HepG2 (cell line): ENCODE data around the gene CFTR. TPM values are rescaled to one million over a fixed set of nuclear protein-coding genes. Genes with fewer than 3 reads are reported as not detected.

Experiments used
- ATAC-seq: fragments of 200-7000 bp; cut with Tn5 transposase; 3 replicates; pipeline ENCODE4 v1.9.1; 2020; ENCODE audit warnings: mild to moderate bottlenecking, moderate library complexity
- BruUV-seq: library from RNA; stranded (reverse); fragments of 400-500 nt; replicated peaks from 2 replicates; lab custom pipeline; 2021; lab: Mats Ljungman, UMichigan
- CTCF ChIA-PET: fragments of 300-600 bp; formaldehyde crosslinking; extraction: SDS; loops from one replicate; lab custom pipeline; 2021; ENCODE audit warnings: low total read pairs, inconsistent platforms, low intra/inter-chr PET ratio; lab: Yijun Ruan, JAX
- POLR2A ChIA-PET: fragments of 350-600 bp; sonication (Branson Sonifier 250); formaldehyde crosslinking; loops from one replicate; lab custom pipeline; 2020; ENCODE audit warnings: antibody characterized with exemption, inconsistent platforms; lab: Yijun Ruan, JAX
- DNase-seq: peaks from one replicate; pipeline ENCODE4 v3.0.0-alpha.2; 2015; ENCODE audit warnings: low spot score
- FAIRE-seq: peaks from 3 replicates; lab custom pipeline; 2011; peaks lifted over from hg19 to GRCh38; lab: Jason Lieb, UNC
- H2AFZ ChIP-seq: one replicate; pipeline ENCODE4 v1.6.1; 2011; ENCODE audit warnings: low read length, inconsistent platforms
- H3K27ac ChIP-seq: fragments of 300-600 bp; 3 replicates; pipeline ENCODE4 v1.8.0; 2011; ENCODE audit warnings: mixed run types, mild to moderate bottlenecking, mixed read lengths, low read length, inconsistent platforms; ENCODE audit not compliant: insufficient read depth; ENCODE audit errors: extremely low read length
- H3K27me3 ChIP-seq, 2 experiments: fragments of 200-600 bp in 1 of 2; 2 replicates in 1 of 2; 3 replicates in 1 of 2; pipeline versions ENCODE4 v1.6.0 to v1.8.0; 2011; ENCODE audit warnings: low read length in 2 of 2, mild to moderate bottlenecking in 2 of 2, moderate library complexity in 2 of 2, inconsistent platforms in 1 of 2; ENCODE audit not compliant: insufficient read depth in 2 of 2, control insufficient read depth in 1 of 2
- H3K36me3 ChIP-seq, 2 experiments: fragments of 200-600 bp in 1 of 2; replicated peaks in 1 of 2; 2 replicates in 1 of 2; 3 replicates in 1 of 2; pipeline versions ENCODE4 v1.5.1 to v1.8.0; 2011; ENCODE audit warnings: low read length in 2 of 2, inconsistent platforms in 1 of 2; ENCODE audit not compliant: insufficient read depth in 2 of 2, control insufficient read depth in 1 of 2
- H3K4me1 ChIP-seq: 2 replicates; pipeline ENCODE4 v1.5.1; 2012; ENCODE audit warnings: low read length, inconsistent platforms; ENCODE audit not compliant: insufficient read depth
- H3K4me2 ChIP-seq: 2 replicates; pipeline ENCODE4 v1.6.0; 2011; ENCODE audit warnings: low read depth, low read length, inconsistent platforms
- H3K4me3 ChIP-seq, 3 experiments: fragments of 200-600 bp in 1 of 3; sonication (generic), shearing (Covaris generic) in 1 of 3; replicated peaks in 1 of 3; 2 replicates each; pipeline ENCODE4 v1.5.1; 2011 to 2016; ENCODE audit warnings: low read length in 3 of 3, inconsistent platforms in 2 of 3, low read depth in 2 of 3, mild to moderate bottlenecking in 2 of 3, control low read depth in 1 of 3, mixed read lengths in 1 of 3; ENCODE audit not compliant: insufficient read depth in 1 of 3
- H3K79me2 ChIP-seq: one replicate; pipeline ENCODE4 v1.6.1; 2011; ENCODE audit warnings: low read length, inconsistent platforms; ENCODE audit not compliant: insufficient read depth
- H3K9ac ChIP-seq: 2 replicates; pipeline ENCODE4 v1.6.0; 2011; ENCODE audit warnings: mild to moderate bottlenecking, low read depth, low read length, inconsistent platforms; ENCODE audit not compliant: insufficient read depth
- H3K9me3 ChIP-seq: 2 replicates; pipeline ENCODE4 v1.5.1; 2012; ENCODE audit warnings: mild to moderate bottlenecking, low read length
- H4K20me1 ChIP-seq: 2 replicates; pipeline ENCODE4 v1.6.0; 2011; ENCODE audit warnings: inconsistent platforms, mild to moderate bottlenecking, low read length, moderate library complexity; ENCODE audit not compliant: insufficient read depth
- ATRX ChIP-seq: sonication (generic); formaldehyde crosslinking; IDR thresholded peaks from 2 replicates; pipeline ENCODE4 v1.4.0; 2020; ENCODE audit warnings: missing genetic modification reagents, borderline replicate concordance
- DDIT3 ChIP-seq: sonication (generic); formaldehyde crosslinking; IDR thresholded peaks from 2 replicates; pipeline ENCODE4 v1.4.0; 2020; ENCODE audit warnings: mild to moderate bottlenecking, missing genetic modification reagents
- KDM5A ChIP-seq: fragments of 200-600 bp; sonication (generic); IDR thresholded peaks from 2 replicates; pipeline ENCODE4 v1.7.0; 2018; ENCODE audit warnings: antibody characterized with exemption, mild to moderate bottlenecking, low read length, borderline replicate concordance
- POLR2AphosphoS2 ChIP-seq: IDR thresholded peaks from 2 replicates; pipeline ENCODE4 v1.6.1; 2011; ENCODE audit warnings: low read depth, low read length, improper control_type of control experiment
- RARA ChIP-seq: IDR thresholded peaks from 2 replicates; pipeline ENCODE4 v1.6.1; 2016; ENCODE audit warnings: missing genetic modification reagents, missing compliant biosample characterization
- SAP130 ChIP-seq: IDR thresholded peaks from 2 replicates; pipeline ENCODE4 v1.6.1; 2016; ENCODE audit warnings: low read depth
- TAF15 ChIP-seq: fragments of 200-400 bp; formaldehyde crosslinking; IDR thresholded peaks from one replicate; pipeline ENCODE4 v1.6.1; 2018; ENCODE audit warnings: mild to moderate bottlenecking, low read depth, low read length; ENCODE audit not compliant: poor library complexity, severe bottlenecking
- TARDBP ChIP-seq: sonication (generic); formaldehyde crosslinking; IDR thresholded peaks from 2 replicates; pipeline ENCODE4 v1.8.0; 2022; ENCODE audit warnings: mild to moderate bottlenecking, missing genetic modification reagents
- TCF12 ChIP-seq, 2 experiments: fragments of 450-650 bp in 1 of 2; sonication (generic) in 1 of 2; formaldehyde crosslinking in 1 of 2; IDR thresholded peaks; 2 replicates each; pipeline versions ENCODE4 v1.6.1 to v1.8.0; 2017 to 2022; ENCODE audit warnings: antibody characterized with exemption in 1 of 2, mild to moderate bottlenecking in 1 of 2, missing genetic modification reagents in 1 of 2, moderate library complexity in 1 of 2
- THAP7 ChIP-seq: sonication (generic); formaldehyde crosslinking; IDR thresholded peaks from 2 replicates; pipeline ENCODE4 v1.8.1; 2023; ENCODE audit warnings: mild to moderate bottlenecking, missing genetic modification reagents
- TRIM22 ChIP-seq: fragments of 450-650 bp; IDR thresholded peaks from 2 replicates; pipeline ENCODE4 v1.6.1; 2017
- ZNF333 ChIP-seq: sonication (generic); formaldehyde crosslinking; IDR thresholded peaks from 2 replicates; pipeline ENCODE4 v1.4.0; 2020; ENCODE audit warnings: mild to moderate bottlenecking, missing genetic modification reagents, borderline replicate concordance
- ZNF343 ChIP-seq: sonication (generic); formaldehyde crosslinking; IDR thresholded peaks from 2 replicates; pipeline ENCODE4 v1.4.0; 2020; ENCODE audit warnings: mild to moderate bottlenecking, missing genetic modification reagents
- ZNF619 ChIP-seq: sonication (generic); formaldehyde crosslinking; IDR thresholded peaks from 2 replicates; pipeline ENCODE4 v1.4.0; 2020; ENCODE audit warnings: mild to moderate bottlenecking, missing genetic modification reagents
- ZNF747 ChIP-seq: sonication (generic); formaldehyde crosslinking; IDR thresholded peaks from 2 replicates; pipeline ENCODE4 v1.8.1; 2023; ENCODE audit warnings: missing genetic modification reagents, mild to moderate bottlenecking, borderline replicate concordance
- ZNF770 ChIP-seq: sonication (generic); formaldehyde crosslinking; IDR thresholded peaks from 2 replicates; pipeline ENCODE4 v1.5.0; 2020; ENCODE audit warnings: mild to moderate bottlenecking, missing genetic modification reagents
- ZNF777 ChIP-seq: sonication (generic); formaldehyde crosslinking; IDR thresholded peaks from 2 replicates; pipeline ENCODE4 v1.4.0; 2020; ENCODE audit warnings: missing genetic modification reagents
- in situ Hi-C: cut with HindIII; loops from 2 replicates; pipeline ENCODE4 v1.10.0; 2017; ENCODE audit warnings: low pct_unique_long_range_greater_than_20kb; ENCODE audit not compliant: extremely low pct_ligation_motif_present
- intact Hi-C: fragments of 100-400 bp; cut with micrococcal nuclease; formaldehyde crosslinking; loops from one replicate; pipeline ENCODE4 v1.10.0; 2022; ENCODE audit not compliant: unreplicated experiment
- polyA plus RNA-seq, 8 experiments: library from polyadenylated mRNA; depleted of rRNA in 3 of 8; stranded (reverse) in 7 of 8; unstranded in 1 of 8; fragments of >200 nt; fragmentation: Illumina TruSeq in 4 of 8; extraction: Trizol in 4 of 8; gene quantifications; 2 replicates each; pipeline versions ENCODE4 v1.2.1 to v1.2.3, GENCODE V29; 2011 to 2016; ENCODE audit warnings: low read depth in 4 of 8, missing spikeins in 1 of 8, mixed read lengths in 1 of 8; ENCODE audit not compliant: insufficient read depth in 1 of 8
- total RNA-seq, 5 experiments: library from RNA; depleted of rRNA; stranded (reverse); fragments of >200 nt; fragmentation: Illumina TruSeq; extraction: Trizol; gene quantifications; 2 replicates each; pipeline ENCODE4 v1.2.3, GENCODE V29; 2016; ENCODE audit warnings: low read depth in 1 of 5

Gene CFTR
- total and polyA plus RNA-seq, 2 of the 13 experiments (the other 11 are each of a cell fraction or from before 2014, with no cell fraction given) = not detected

- no peak overlapping the region for H2AFZ ChIP-seq
- no peak overlapping the region for H3K9ac ChIP-seq
- H3K9me3 ChIP-seq = no peaks in the 10 kb centered on the region
- no peaks in the 10 kb centered on the region for H3K79me2 ChIP-seq
- ChIA-PET CTCF (no interaction called here), POLR2A (no interaction called here)
- no peak overlapping the region for H3K4me3 ChIP-seq
- BruUV-seq = no TSS peak
- intact Hi-C loops = no loop called here
- no peaks in the 10 kb centered on the region for H3K27me3 ChIP-seq
- no peaks in the 10 kb centered on the region for H3K36me3 ChIP-seq
- DNase-seq (no peak), ATAC-seq (no peak), FAIRE-seq (no peak)
- in situ Hi-C loops = no loop called here
- H3K27ac ChIP-seq = no peak overlapping the region
- H3K4me1 ChIP-seq = no peaks in the 10 kb centered on the region
- H3K4me2 ChIP-seq = no peak overlapping the region
- no peak for TF ChIP-seq TAF15
- no peak for TF ChIP-seq RARA (CRISPR knock-in tag)
- TF ChIP-seq DDIT3 (CRISPR knock-in tag) = no peak
- TF ChIP-seq ATRX (CRISPR knock-in tag) = no peak
- TF ChIP-seq ZNF747 = no peak
- no peak for TF ChIP-seq KDM5A
- TF ChIP-seq ZNF777 (CRISPR knock-in tag) = no peak
- no peak for TF ChIP-seq ZNF770 (CRISPR knock-in tag)
- no peak for TF ChIP-seq ZNF333 (CRISPR knock-in tag)
- no peak for TF ChIP-seq TARDBP (CRISPR knock-in tag)
- no peak for TF ChIP-seq SAP130 (CRISPR knock-in tag)
- no peak for TF ChIP-seq ZNF343 (CRISPR knock-in tag)
- TF ChIP-seq ZNF619 (CRISPR knock-in tag) = no peak
- TF ChIP-seq TRIM22 = no peak
- no peak for TF ChIP-seq THAP7 (CRISPR knock-in tag)
- TF ChIP-seq POLR2AphosphoS2 = no peak
- no peak for TF ChIP-seq TCF12 (IDR thresholded peaks at IDR 0.05)
- no peak for TF ChIP-seq TCF12 (CRISPR knock-in tag; IDR thresholded peaks at IDR 0.05)
- no peaks in the 10 kb centered on the region for H4K20me1 ChIP-seq
These were observed 139.9 kb downstream of the CFTR start for GRCh38 chr7:117619681-117620080.
